Measurements from ENCODE around the gene EPAS1. TPM values are rescaled to one million over a fixed set of nuclear protein-coding genes. Genes with fewer than 3 reads are reported as not detected.

The EPAS1 gene
- total RNA-seq, 1 experiment from 2014 or later: 50.5 TPM

DNA sequence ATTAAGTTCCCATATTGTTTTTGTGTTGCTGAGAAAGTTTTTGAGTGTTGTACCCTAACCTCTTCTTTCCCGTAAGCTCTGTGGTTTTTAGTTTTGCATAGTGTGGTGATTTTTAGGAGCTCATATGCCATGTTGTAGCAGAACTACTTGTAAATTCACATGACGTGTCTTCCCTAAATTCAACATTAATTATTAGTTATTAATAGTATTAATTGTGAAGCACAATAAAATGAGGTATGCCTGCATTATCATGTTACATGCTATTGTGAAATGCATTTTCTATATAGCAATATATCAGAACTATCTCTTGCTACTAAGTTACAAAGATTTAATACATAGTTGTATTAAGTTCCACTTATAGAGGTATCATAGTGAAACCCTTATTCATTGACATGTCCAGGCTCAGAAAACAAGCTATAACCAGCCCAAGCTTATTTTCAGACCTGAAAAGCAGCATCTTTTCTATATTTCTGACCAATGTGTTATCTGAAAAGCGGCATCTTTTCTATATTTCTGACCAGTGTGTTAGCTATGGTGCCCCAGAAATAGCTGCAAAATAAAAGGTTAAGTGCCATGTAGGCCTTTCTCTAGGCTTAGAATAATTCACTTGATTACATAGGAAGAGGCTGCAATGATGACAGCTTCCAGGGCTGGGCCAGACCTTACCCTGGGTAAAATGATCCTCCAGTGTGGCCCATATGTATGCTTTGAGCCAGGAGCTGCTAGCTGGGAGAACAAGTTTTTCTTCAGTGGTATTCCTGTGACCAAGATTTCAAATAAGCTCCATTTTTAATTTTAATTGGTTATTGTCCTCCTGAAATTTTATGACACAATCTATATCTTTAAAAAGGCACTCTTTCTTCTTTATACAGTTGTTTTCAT lies 21.6 kb downstream of the EPAS1 start:
- DNase-seq (ENCODE audit: extremely low read depth, low read depth): no peak

DNA sequence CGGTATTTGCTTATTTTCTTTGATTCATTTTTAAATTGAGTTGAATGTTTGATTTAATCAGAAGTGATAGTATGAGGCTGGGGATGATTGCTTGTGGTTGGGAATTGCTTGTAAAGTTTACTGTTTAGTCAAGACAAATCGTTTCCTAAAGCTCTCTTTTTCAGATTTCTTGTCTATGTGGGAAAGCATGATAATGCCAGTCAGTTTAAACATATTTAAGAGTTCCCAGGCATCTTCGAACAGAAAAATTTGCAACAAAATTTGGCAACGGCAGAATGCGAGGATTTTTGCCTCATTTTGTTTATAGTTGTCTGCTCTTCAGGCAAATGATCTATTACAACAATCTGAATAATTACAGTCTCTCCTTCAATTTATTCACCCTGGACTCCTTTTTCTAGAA lies 22.5 kb downstream of the EPAS1 start:
- no peak for DNase-seq (ENCODE audit: extremely low read depth, low read depth)

DNA sequence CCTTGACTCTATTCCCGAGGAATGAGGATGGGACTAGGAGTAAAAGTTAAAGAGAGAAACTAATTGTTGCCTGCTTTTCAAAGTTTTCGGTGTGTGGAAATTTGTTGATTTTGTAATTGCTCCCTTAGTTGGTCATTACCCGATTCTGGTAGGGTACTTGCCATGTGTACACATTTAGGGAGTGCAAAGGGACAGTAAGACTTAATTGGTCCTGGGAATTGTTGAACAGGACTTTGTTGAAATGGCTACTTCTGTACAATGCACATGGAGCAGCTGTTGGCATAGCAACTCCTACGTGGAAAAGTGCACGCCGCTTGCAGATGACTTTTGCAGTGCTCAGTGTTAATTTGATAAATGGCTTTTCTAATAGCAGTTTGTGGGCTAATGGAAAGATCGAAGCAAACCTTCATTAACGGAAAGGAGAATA lies 22.9 kb downstream of the EPAS1 start:
- DNase-seq (ENCODE audit: extremely low read depth, low read depth): no peak

DNA sequence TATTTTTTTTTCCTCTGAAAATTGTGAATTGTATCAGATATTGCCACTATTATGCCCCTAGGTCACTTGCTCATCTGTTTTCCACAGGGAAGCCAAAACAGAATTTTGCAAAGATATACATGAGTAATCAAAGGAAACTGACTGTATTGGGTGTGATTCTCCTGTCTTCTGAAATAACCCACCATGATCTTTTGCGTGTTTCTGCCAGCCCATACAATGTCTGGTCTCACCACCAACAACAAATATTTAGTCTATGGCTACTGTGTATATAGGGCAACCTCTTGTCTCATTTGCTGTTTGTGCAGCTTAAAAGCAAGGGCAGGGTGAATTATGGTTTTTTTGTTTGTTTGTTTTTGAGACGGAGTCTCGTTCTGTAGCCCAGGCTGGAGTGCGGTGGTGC lies 26.5 kb downstream of the EPAS1 start:
- no peak for DNase-seq (ENCODE audit: extremely low read depth, low read depth)

DNA sequence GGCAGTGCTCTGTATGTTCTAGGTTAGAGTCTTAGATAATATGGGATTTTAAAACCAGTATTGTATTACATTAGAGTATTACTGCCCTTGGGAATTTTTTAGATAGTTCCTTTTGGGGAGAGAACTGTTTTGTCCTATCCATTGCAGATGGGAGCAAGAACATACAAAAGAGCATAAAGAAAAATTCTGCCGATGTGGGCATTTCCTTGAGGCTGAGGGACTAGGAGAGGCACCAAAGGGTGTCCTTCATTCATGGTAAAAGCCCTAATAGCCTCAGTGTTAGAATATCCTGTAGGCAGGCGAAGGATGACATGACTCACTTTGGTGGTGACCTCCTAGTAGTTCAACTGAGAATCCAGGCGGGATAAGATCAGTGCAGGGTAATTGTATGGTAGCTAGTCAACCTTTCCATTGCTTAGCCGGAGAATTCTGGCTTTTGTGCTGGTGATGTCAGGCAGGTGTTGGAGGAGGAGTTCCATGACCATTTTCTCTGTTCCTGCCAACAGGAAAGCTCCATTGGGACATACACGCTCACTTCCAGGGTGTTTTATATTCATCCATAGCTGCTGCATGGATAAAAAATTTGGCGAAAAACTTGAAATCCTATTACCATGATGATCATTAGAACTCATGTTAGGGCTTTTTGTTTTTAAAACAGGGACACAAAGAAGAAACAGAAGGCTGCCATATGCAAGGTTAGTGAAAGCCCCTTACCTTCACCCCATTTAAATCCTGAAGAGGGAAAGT lies 28.1 kb downstream of the EPAS1 start:
- no peak for DNase-seq (ENCODE audit: extremely low read depth, low read depth)

DNA sequence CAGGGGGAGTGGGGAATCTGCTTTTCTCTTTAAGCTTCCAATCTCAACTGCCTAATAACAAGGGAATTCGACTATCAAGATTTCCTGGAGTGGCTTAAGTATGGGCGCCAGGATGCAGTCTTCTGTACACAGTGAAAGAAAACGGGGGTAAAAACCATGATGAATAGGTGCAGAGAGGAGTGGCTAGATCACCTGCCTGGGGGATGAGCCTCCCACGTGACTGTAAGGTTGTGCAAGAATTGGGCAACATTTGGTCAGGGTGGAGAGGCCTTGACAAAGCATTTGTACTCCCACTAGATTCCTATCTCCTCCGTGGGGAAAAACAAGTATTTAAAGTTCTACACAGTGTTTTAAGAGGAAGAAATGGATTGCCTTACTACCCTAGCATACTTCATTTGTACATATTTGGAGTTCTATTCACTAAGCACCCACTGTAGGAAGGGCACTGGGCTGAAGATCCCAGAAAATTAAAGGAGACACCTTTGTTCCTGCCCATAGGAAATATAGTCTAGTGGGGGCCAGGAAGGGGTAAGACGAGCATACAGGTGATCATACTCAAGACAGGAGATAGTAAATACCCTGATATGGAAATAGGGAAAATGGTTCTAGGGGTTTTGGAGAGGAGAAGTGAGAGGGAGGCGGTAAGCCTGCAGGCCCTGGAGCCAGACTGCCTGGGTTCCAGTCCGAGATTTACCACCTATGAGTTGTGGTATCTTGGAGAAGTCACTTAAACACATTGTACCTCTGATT lies 29.2 kb downstream of the EPAS1 start:
- no peak for DNase-seq (ENCODE audit: extremely low read depth, low read depth)

DNA sequence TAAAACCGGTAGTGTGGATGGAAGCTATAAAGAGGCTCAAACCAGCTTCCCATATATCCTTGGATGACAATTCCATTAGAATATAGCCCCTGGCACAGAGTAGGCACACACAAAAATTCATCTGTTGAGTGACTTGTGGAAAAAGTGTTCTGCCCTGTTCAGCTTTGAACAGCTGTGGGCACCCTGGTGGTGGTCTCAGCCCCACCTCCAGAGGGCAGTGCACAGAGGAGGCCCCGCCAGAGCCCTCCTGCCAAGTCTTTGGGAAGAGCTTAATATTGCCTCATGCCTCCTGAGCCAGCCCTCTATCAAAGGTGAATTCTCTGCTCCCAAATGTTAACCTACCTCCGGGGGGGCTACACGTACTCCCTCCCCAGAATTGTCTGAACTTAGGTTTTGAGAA lies 30.4 kb downstream of the EPAS1 start:
- no peak for DNase-seq (ENCODE audit: extremely low read depth, low read depth)

DNA sequence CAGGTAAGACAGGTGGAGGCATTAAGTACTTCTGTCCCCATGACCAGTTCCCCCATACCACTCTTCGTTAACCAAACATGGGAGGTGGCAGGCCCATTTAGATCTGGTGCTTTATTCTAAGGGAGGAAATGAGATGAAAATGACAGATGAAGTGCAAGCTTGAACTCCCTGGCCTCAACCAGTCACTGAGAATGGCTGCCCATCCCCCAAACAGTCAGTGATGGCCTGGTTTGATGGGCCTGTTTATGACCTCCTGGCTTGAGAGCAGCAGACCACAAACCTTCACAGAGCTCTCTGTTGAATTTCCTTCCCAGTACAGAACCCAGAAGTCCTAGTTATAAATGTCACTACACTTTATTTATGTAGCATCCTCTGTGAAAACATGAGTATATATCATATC lies 31.1 kb downstream of the EPAS1 start:
- no peak for DNase-seq (ENCODE audit: extremely low read depth, low read depth)

DNA sequence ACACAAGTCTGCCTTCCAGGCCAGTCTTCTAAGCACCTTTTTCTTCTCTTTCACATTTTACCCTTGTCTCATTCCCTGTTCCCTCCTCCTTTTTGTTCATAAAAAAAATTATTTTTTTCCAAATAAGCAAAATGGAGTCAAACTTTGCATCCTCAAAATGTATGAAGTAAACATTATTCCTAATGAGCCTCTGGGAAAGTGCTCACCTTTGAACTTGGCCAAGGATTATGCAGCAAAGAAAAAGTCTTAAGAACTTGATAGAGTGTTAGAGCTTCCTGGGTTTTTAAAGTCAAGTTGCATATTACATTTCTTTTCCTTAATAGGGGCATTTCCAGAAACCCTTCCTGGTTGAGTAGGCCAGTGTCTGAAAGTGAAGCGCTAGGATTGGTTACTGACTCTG lies 31.6 kb downstream of the EPAS1 start:
- no peak for DNase-seq (ENCODE audit: extremely low read depth, low read depth)

DNA sequence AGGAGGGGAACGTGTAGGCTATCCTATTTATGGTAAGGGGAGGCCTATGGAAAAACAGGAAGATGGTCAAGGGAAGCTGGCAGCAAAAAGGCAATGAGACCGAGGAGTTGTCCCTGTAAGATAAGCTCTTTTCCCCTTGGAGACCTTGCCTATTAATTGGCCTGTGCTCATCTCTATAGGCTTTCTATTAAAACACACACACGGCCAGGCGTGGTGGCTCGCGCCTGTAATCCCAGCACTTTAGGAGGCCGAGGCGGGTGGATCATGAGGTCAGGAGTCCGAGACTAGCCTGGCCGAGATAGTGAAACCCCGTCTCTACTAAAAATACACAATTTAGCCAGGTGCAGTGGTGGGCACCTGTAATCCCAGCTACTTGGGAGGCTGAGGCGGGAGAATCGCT lies 32.1 kb downstream of the EPAS1 start:
- DNase-seq (ENCODE audit: extremely low read depth, low read depth): no peak

DNA sequence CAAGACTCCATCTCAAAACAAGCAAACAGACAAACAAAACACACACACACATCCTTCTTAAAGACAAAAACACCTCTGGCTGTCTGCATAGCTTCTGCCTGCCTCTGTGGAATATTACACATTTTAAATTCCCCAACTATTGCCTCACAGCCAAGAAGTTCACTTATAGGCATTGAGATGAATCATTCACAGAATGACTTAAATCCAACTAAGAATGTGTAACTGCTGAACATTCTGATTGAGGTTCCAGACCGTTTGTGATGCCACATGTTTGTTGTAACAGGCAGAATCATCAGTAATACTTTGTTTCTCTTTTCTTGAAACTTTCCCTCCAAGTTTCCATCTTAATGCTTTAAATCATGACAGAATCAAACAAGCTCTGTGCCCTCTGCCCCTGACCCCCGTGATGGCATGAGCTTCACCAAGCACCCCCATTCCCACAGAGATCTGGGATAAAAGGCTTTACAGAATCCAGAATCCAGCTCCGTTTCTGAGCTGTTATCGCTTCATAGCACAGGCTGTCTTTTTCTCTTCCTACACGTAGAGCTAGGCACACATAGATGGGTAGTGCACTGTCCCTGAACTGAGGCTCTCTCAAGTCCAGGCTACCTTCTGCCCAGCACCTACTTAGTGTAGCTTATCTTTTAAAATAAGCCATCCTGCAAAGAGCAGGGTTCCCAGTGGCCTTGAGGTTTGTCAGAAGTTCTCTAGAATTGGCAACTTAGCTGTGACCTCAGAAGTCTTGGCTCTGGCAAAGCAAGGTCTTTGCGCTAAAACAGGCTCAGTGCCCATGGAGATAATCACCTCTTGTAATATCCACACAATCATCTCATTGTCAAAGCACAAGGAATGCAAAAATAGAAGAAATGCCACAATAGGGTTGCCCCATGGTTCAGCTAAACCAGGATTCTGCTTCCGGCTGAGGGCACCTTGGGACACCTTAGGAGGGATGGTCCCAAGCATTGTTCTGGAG lies 32.9 kb downstream of the EPAS1 start:
- peak; percentile 86 for DNase-seq (ENCODE audit: extremely low read depth, low read depth)

DNA sequence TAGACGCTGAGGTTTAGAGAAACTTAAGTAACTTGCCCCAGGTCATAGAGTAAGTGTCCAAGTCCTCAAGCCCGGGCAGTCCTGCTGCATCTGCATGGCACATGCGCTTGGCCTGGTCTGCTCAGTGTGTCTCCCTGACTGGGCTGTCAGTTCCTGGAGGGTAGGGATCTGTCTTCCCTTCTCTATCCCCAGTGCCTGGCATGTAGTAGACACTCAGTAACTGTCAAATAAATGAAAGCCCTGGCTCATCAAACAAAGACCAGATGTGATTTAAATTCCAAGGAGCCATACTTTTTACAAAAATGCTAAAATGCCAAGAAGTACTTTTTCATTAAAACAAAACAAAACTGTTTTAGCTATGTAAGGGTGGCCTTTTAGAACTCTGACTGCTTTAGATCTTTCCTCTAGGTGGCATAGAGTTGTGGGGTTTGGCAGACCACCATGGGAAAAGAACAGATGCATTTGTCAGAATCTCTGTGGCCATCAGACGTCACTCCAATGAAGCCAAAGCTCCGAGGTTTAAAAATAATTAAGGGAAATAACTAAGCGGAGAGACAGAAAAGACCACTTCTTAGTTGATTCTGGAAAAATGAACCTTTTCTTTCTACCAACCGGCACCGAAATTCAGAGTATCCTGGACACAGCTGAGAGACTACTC lies 34.0 kb downstream of the EPAS1 start:
- DNase-seq (ENCODE audit: extremely low read depth, low read depth): no peak

DNA sequence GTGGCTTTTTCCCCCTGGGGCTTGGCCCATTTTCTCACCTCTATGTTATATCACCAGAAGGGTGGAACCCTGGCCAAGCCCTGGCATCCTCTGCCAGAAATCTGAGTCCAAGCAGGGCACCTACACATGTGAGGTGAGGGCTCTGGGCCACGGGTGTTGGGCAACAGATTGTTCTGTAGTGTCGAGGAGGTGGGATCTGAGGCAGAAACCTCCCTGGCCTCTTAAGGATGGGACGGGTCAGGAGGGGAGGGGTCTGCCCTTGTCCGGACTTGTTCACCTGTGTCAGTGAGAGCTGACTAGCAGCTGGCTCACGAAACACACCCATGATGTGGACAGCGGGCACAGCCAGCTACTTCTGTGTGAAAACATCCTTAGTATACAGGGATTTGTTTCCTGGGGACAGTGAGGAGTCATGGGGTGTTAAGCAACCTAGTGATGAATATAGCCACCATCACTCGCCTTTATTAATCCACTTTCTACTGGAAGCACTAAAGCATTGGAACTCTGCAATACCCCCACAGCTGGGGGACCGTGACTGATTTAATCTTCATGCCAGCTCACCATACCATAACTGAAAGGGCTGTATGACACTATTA lies 35.6 kb downstream of the EPAS1 start:
- DNase-seq (ENCODE audit: extremely low read depth, low read depth): no peak

DNA sequence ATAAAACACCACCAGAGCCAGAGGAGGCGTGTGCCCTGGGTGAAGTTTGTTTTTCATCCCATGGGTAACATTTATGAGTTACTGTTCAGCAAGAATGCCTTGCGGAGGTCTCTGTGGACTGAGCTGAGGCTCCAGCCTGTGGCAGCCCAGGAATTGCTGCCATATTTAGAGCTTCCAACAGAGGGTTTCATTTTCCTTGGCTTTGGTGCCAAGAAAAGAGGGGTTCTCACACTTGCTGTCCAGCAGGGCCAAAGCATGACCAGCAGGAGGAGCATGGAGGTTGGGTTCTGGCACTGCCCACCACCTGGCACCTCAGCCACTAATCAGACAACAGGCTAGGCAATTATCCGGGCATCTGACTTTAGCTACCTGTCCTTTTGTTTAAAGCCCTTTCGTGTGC lies 36.7 kb downstream of the EPAS1 start:
- DNase-seq (ENCODE audit: extremely low read depth, low read depth): no peak

DNA sequence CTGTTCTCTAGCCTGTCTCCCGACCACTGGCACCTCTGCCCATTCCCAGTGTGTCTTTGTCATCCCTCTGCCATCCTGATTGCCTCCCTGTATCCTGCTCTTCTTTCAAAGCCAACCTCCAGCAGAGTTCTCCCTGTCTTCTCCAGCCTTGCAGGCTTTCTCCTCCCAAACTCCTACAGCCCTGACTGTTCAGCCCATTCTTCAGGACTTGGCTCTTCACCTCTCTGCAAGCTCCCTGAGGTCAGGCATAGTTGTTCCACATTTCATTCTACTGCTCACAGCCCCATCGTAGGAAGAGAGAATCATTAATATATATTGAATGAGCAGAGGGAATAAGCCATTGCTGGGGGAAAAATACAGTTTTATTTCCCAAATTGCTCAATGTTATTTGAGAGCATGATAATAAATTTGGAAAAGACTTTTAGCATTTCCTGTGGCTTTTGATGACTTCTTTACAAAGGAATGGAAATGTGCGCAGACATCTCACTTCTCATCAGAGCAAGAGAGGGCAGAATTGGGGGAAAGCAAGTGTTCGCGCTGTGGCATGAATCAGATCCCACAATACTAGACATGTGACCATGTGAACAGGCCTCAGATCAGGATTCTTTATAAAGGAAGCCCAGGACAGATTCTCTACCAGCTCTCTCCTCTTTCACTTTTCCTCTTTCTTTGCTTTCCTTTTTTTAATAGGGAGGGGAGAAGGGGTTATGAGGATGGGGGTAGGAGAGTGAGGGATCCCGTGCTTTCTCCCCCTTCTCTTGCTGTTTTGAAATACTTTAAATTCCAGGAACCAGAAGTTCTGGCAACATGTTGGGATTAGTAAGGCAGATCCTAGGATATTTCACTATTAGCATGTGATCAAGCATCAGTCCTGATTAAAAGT lies 37.4 kb downstream of the EPAS1 start:
- no peak for DNase-seq (ENCODE audit: extremely low read depth, low read depth)

DNA sequence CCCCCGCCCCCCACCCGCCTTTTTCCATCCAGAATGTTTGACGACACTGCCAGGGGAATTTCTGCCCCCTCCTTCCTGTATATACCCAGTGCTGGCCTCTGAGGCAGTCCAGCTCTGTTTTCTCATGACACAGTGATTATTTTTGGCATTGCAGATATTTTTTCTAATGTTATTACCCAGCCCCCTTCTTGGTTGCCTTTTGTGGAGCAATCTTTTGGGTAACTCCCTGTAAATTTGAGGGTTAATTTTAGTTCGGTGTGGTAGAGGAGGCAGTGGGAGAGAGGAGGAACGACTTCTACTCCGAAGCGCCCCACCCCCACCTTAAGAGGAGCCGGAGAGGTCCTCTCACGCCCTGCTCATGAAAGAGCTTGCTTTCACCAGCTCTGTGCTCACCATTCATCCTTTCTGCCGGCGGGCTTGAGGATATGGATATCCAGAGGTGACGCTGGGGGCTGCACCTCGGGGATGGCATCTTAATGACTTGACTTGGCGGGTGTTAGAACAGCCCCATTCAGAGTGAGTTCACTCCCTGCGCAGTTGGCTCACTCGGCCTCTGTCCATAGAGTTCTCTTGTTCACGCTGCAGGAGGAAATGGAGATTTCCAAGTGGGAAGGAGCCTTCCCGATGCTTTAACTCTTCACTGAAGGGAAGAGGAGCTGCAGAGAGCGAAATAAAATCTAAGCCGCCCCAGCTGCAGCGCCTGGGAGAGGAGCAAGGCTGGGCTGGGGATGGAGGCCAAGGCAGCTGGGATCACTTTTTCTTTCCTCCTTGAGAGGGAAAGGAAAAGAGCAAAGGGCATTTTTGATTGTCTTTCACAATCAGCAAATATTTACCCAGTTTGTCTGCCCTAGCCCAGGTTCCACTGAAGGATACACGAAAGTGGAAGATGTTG lies 38.4 kb downstream of the EPAS1 start:
- DNase-seq (ENCODE audit: extremely low read depth, low read depth): no peak

DNA sequence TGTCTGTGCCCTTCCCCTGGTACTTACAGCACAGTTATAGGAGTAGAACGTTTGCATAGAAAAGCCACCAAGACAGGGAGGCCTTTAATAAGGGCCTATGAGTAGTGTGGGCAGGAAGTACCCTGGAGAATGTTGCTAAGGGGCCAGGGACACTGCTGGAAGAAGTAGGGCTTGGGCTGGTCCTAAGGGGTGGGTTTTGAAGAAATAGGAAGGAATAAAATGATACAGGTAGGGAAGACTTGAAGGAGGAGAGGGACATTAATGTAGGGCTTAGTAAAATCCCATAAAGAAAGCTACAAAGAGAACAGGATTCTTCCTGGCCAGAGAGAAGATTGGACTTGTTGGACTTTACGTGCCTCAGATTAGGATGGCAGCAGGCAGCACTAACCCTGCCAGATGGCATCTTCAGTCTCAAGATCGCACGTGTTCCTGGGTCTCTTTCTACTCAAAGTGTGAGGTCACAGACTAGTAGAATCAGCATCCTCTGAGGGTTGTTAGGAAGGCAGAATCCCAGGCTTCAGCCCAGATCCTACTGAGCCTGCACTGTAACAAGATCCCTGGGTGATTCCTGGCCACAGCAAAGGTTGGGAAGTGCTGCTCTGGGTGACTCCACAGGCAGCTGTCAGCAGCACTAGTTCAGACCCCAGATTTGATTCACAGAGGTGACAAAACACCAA lies 39.2 kb downstream of the EPAS1 start:
- no peak for DNase-seq (ENCODE audit: extremely low read depth, low read depth)
